ENCODE measurements around the gene RAB31.
"Not testable (repeated sequence)": the region's sequence is repeated elsewhere in the genome, so short reads cannot be mapped to it uniquely, and the experiment has no call there.

RAB31 gene

GRCh38 chr18:9894454-9895068 is 186.5 kb downstream of the RAB31 start:
- no peak for DNase-seq

- no peak for DNase-seq
Measured at GRCh38 chr18:9897129-9897528, 189.0 kb downstream of the RAB31 start.

DNA sequence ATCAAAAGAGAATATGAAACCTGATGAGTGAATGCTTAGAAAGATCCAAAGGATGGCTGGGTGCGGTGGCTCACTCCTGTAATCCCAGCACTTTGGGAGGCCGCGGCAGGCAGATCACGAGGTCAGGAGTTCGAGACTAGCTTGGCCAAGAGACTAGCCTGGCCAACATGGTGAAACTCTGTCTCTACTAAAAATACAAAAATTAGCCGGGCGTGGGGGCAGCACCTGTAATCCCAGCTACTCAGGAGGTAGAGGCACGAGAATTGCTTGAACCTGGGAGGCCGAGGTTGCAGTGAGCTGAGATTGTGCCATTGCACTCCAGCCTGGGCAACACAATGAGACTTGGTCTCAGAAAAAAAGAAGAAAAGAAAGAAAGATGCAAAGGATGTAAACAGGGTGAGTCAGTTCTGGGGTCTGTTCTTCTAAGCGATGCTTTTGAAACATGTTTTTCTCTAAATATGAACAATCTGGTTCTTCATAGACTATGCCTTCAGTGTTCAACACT is 189.7 kb downstream of the RAB31 start:
- DNase-seq, result not testable (repeated sequence)

- no peak for DNase-seq
Measured at GRCh38 chr18:9898792-9899549, 190.9 kb downstream of the RAB31 start.

DNA sequence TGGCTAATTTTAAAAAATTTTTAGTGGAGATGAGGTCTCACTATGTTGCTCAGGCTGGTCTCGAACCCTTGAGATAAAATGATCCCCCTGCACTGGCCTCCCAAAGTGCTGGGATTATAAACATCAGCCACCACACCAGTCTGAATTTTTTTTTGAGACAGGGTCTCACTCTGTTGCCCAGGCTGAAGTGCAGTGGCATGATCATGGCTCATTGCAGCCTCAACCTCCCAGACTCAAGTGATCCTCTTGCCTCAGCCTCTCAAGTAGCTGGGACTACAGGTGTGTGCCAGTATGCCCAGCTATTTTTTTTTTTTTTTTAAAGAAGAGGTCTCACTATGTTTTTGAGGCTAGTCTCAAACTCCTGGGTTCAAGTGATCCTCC is 191.4 kb downstream of the RAB31 start:
- not testable (repeated sequence) for DNase-seq

DNA sequence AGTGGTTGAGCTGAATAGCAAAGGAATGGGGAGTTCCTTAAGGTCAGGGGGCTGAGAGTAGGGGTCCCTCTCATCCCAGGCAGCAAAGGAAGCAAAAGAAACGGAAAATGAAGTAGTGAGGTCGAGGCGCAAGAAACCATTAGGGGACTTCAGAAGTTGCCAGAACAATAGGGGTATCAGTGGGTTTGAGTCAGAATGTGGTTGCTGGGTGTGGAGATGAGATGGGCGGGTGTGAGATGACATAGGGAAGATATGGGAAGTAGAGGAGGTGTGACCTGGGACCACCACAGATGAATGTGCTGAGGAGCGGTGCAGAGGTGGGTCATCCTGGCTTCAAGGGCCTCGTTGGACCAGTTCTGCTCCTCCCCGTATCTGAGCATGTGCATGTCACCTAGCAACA is 192.6 kb downstream of the RAB31 start:
- DNase-seq, result no peak

DNA sequence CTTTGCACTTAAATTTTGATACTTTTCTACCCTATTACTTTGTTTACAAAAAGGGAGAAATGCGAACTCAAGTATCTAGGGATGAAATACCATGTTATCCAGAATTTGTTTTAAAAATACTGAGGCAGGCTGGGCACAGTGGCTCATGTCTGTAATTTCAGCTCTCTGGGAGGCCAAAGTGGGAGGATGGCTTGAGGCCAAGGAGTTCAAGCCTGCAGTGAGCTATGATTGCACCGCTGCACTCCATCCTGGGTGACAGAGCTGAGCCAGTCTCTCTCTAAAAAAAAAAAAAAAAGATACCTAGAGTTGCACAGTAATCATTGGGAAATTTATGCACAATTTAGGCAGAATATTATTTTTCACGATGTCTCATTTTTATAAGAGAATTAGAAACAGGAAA is 193.3 kb downstream of the RAB31 start:
- DNase-seq, result no peak

- DNase-seq, result not testable (repeated sequence)
Measured at GRCh38 chr18:9902264-9902663, 194.2 kb downstream of the RAB31 start.

GRCh38 chr18:9902832-9903231 is 194.7 kb downstream of the RAB31 start:
- no peak for DNase-seq

DNA sequence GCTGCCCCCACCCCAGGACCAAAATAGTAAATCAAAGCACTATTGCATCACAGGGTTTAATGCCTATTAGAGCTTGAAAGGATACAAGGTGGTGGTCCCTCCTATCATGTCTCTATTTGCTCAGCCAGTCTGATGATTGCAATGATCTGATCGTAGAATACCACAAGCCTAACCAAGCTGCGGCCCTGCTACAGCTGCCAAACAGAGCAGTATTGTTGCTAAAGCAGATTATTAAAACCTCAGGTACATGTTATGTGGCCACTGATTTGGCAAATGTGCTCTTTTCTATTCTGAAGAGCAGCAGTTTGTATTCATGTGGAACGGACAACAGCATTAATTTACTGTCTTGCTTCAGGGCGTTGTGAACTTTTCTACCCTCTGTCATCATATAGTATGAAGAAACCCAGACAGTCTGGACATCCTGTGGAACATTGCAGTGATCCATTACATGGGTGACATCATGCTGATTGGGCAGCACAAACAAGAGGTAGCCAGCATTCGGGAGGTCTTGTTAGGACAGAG is 197.4 kb downstream of the RAB31 start:
- DNase-seq, result no peak

DNA sequence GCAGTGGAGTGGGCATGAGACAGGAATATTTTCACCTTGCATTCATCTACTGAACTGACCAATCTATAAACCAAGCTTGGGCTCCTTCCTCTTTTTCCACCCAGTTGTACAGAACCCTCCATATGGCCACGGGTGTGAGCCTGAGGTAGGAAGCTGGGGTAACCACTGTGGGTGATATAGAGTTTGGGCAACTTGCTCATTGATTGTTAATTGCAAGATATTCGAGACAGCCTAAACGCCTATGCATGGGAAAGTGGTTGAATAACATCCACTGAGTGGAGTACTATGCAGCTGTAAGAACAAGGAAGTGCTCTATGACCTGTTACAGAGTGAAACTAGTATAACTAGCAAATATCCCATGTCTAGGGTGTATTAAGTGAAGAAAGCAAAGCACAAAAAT is 198.4 kb downstream of the RAB31 start:
- DNase-seq, result no peak

- DNase-seq, result no peak
Measured at GRCh38 chr18:9907867-9908266, 199.8 kb downstream of the RAB31 start.

DNA sequence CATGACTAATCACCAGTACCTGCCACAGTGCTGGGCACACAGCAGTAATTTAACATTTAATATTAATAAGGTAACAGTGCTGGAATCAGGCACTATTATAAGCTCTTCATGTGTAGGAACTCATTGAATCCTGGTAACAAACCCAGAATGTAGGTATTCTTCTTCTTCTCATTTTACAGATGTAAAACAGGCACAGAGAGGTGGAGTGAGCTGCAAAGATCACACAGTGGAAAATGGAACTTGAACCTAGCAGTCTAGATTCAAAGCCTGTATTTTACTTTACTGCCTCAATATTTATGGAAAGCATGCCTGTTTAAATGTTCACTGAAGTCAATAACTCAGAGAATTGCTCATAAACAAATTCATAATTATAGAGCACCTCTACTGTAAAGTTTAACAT is 202.0 kb downstream of the RAB31 start:
- DNase-seq, result no peak

DNA sequence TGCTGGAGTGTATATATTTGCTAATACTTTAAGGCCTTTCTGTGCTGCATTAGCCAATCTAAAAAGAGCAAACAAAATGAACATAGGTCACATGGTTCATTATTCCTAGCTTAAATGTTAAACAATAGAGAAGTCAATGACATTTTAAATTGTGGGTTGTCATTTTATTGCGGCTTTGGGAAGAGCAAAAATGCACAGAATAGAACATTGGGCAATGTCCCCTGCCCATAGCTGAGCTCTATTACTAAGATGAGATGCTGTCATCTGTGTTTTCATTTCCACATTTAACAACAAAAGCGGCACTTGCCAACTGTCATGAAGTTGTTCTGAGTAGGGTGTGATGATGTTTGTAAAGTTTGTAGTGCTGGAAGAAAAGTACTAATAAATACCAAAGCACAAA is 202.6 kb downstream of the RAB31 start:
- DNase-seq, result no peak

DNA sequence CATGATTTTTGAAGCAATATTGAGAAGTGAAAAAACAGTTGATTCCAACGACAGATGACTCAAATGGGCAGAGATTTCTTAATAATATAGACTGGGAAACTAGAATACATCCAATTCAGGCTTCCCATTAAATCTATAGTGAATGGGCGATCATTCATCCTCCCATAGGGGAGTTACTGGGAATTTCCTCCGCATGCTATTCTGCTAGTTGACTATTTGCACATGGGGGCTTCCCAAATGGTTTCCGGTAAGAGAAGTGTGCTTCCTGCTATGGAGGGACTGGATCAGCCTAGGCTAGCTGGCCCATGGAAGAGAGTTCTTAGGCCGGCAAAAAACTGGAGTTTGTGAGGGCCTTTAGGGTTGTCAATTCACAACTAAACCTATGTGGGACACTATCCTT is 203.1 kb downstream of the RAB31 start:
- DNase-seq, result no peak
